K562 (cell line): Measurements from ENCODE around the gene ARHGDIA. TPM values are rescaled to one million over a fixed set of nuclear protein-coding genes. Genes with fewer than 3 reads are reported as not detected.

ENCODE experiments used
- ARHGAP35 ChIP-seq: fragments of 450-650 bp; IDR thresholded peaks from 2 replicates; pipeline ENCODE4 v1.6.1; 2018; ENCODE audit not compliant: partially characterized antibody
- CBX8 ChIP-seq: fragments of 200-600 bp; sonication (generic); IDR thresholded peaks from 2 replicates; pipeline ENCODE4 v1.6.1; 2012; ENCODE audit warnings: borderline replicate concordance, mixed run types, low read depth, mild to moderate bottlenecking, moderate library complexity, mixed read lengths, low read length, control low read depth, inconsistent platforms; ENCODE audit not compliant: poor library complexity, severe bottlenecking; ENCODE audit errors: extremely low read depth
- DDX20 ChIP-seq: fragments of 450-650 bp; IDR thresholded peaks from 2 replicates; pipeline ENCODE4 v1.6.1; 2016; ENCODE audit warnings: missing genetic modification characterization, low read depth, mild to moderate bottlenecking, missing compliant biosample characterization, moderate library complexity
- EGR1 ChIP-seq: fragments of 450-650 bp; conservative IDR thresholded peaks from 2 replicates; pipeline ENCODE4 v1.6.1; 2017; ENCODE audit warnings: mild to moderate bottlenecking
- HDAC1 ChIP-seq, 2 experiments: fragments of 450-650 bp; IDR thresholded peaks; 2 replicates each; pipeline ENCODE4 v1.6.1; 2016 to 2017; ENCODE audit warnings: inconsistent platforms in 1 of 2, mild to moderate bottlenecking in 1 of 2, moderate library complexity in 1 of 2
- HNRNPL ChIP-seq: fragments of 200-400 bp; formaldehyde crosslinking; IDR thresholded peaks from 2 replicates; pipeline ENCODE4 v1.6.1; 2017; ENCODE audit warnings: low read depth, mild to moderate bottlenecking, low read length
- KDM2B ChIP-seq: fragments of 250-450 bp; sonication (Bioruptor Pico); IDR thresholded peaks from 2 replicates; pipeline ENCODE4 v1.8.0; 2021; ENCODE audit warnings: mild to moderate bottlenecking, moderate library complexity
- MYBL2 ChIP-seq, 2 experiments: fragments of 450-650 bp in 1 of 2; sonication (generic) in 1 of 2; formaldehyde crosslinking in 1 of 2; IDR thresholded peaks; 2 replicates each; pipeline versions ENCODE4 v1.6.1 to v1.8.1; 2017 to 2022; ENCODE audit warnings: borderline replicate concordance in 1 of 2, inconsistent platforms in 1 of 2, low read depth in 1 of 2, mild to moderate bottlenecking in 1 of 2, missing genetic modification reagents in 1 of 2, moderate library complexity in 1 of 2
- NEUROD1 ChIP-seq: fragments of 150-350 bp; IDR thresholded peaks from 2 replicates; pipeline ENCODE4 v1.6.1; 2014; ENCODE audit warnings: borderline replicate concordance, low read length, low read depth; ENCODE audit not compliant: partially characterized antibody
- NFYB ChIP-seq: IDR thresholded peaks from 2 replicates; pipeline ENCODE4 v1.6.1; 2011; ENCODE audit warnings: mild to moderate bottlenecking, moderate library complexity; ENCODE audit not compliant: insufficient read length; ENCODE audit errors: extremely low read depth
- NR2C1 ChIP-seq, 2 experiments: fragments of 450-650 bp; IDR thresholded peaks; 2 replicates each; pipeline ENCODE4 v1.6.1; 2017; ENCODE audit warnings: mild to moderate bottlenecking in 2 of 2, antibody characterized with exemption in 1 of 2, inconsistent platforms in 1 of 2, missing compliant biosample characterization in 1 of 2, missing genetic modification characterization in 1 of 2
- PHB2 ChIP-seq: fragments of 450-650 bp; IDR thresholded peaks from 2 replicates; pipeline ENCODE4 v1.6.1; 2017; ENCODE audit warnings: low read depth
- PML ChIP-seq: IDR thresholded peaks from 2 replicates; pipeline ENCODE4 v1.6.1; 2012; ENCODE audit warnings: low read length, inconsistent platforms
- POLR2B ChIP-seq: fragments of 450-650 bp; IDR thresholded peaks from 2 replicates; pipeline ENCODE4 v1.6.1; 2018; ENCODE audit warnings: low read depth; ENCODE audit not compliant: partially characterized antibody
- RBM25 ChIP-seq: fragments of 200-400 bp; formaldehyde crosslinking; IDR thresholded peaks from 2 replicates; pipeline ENCODE4 v1.6.1; 2018; ENCODE audit warnings: low read length, low read depth, moderate library complexity; ENCODE audit not compliant: severe bottlenecking
- TGIF2 ChIP-seq: sonication (generic); formaldehyde crosslinking; IDR thresholded peaks from 2 replicates; pipeline ENCODE4 v1.8.1; 2022; ENCODE audit warnings: mild to moderate bottlenecking, missing genetic modification reagents, moderate library complexity
- ZNF384 ChIP-seq: IDR thresholded peaks from 2 replicates; pipeline ENCODE4 v1.6.1; 2012; ENCODE audit warnings: low read depth, low read length, improper control_type of control experiment
- polyA plus RNA-seq, 8 experiments: library from polyadenylated mRNA; depleted of rRNA in 4 of 8; stranded (reverse) in 5 of 8; unstranded in 3 of 8; fragments of >200 nt; fragmentation: Nextera tagmentation in 2 of 8; fragmentation: Illumina TruSeq in 1 of 8; extraction: Ambion mirVana in 2 of 8; extraction: Trizol in 1 of 8; gene quantifications; 2 replicates each; pipeline versions ENCODE4 v1.2.1 to v1.2.3, GENCODE V29; 2011 to 2014; ENCODE audit warnings: inconsistent platforms in 1 of 8, missing spikeins in 1 of 8
- total RNA-seq, 7 experiments: library from RNA; depleted of rRNA in 6 of 7; stranded (reverse); fragments of >200 nt in 6 of 7; fragmentation: Illumina TruSeq in 2 of 7; extraction: Trizol in 2 of 7; gene quantifications; 2 replicates each; pipeline versions ENCODE4 v1.2.1 to v1.2.3, GENCODE V29; 2011 to 2021; ENCODE audit warnings: low replicate concordance in 1 of 7
- TF ChIP-seq, protein P1 (sequence below), 2 experiments: fragments of 150-350 bp in 1 of 2; IDR thresholded peaks; 2 replicates each; pipeline ENCODE4 v1.6.1; 2012 to 2016; ENCODE audit warnings: low read depth in 2 of 2, low read length in 2 of 2, mild to moderate bottlenecking in 1 of 2, moderate library complexity in 1 of 2
- TF ChIP-seq, protein P2 (sequence below), 2 experiments: fragments of 450-650 bp in 1 of 2; sonication (generic) in 1 of 2; formaldehyde crosslinking; conservative IDR thresholded peaks; 2 replicates each; pipeline versions ENCODE4 v1.4.0 to v1.8.1; 2020 to 2022; ENCODE audit warnings: mild to moderate bottlenecking in 1 of 2, missing genetic modification reagents in 1 of 2
- TF ChIP-seq, protein P3 (sequence below): fragments of 250-450 bp; sonication (Bioruptor Pico); IDR thresholded peaks from 2 replicates; pipeline ENCODE4 v1.8.0; 2021; ENCODE audit warnings: mild to moderate bottlenecking, moderate library complexity

ARHGDIA gene
- total and polyA plus RNA-seq, 9 of the 15 experiments (the other 6 are each of a cell fraction or from before 2014, with no cell fraction given) = 9.6 to 340 (median 97.6) TPM

DNA sequence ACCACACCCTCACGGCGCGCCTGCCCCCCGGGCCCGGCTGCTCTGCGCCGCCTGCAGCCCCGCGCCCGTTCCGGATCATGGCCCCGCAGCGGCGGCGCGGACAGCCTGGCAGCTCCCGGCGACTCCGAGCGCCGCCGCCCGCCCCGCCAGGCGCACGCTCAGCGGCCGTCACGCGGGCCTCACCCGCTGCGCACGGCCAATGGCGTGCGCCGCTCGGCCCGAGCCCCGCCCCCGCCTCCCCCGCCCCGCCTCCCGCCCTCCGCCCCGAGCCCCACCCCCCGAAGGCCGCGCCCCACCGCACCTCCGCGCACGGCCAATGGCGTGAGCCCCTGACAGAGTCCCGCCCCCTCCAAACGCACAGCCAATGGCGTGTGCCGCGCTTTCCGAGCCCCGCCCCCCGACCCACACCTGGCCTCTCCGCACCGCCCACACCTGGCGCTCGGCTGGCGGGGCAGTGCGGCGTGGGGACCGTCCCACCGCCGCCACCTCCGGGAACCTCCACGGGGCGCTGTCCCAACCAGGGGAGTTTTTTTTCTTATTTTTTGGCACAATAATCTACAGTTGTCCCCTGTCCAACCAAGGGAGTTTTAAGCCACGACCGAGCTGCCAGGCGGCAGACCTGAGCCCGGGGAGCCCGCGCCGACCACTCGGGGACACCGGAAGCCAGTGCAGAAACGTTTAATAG, 40.3 kb upstream of the ARHGDIA start, which contains the start of gene PCYT2 (continued):
- no peak for TF ChIP-seq PHB2
- TF ChIP-seq, protein P1, sequence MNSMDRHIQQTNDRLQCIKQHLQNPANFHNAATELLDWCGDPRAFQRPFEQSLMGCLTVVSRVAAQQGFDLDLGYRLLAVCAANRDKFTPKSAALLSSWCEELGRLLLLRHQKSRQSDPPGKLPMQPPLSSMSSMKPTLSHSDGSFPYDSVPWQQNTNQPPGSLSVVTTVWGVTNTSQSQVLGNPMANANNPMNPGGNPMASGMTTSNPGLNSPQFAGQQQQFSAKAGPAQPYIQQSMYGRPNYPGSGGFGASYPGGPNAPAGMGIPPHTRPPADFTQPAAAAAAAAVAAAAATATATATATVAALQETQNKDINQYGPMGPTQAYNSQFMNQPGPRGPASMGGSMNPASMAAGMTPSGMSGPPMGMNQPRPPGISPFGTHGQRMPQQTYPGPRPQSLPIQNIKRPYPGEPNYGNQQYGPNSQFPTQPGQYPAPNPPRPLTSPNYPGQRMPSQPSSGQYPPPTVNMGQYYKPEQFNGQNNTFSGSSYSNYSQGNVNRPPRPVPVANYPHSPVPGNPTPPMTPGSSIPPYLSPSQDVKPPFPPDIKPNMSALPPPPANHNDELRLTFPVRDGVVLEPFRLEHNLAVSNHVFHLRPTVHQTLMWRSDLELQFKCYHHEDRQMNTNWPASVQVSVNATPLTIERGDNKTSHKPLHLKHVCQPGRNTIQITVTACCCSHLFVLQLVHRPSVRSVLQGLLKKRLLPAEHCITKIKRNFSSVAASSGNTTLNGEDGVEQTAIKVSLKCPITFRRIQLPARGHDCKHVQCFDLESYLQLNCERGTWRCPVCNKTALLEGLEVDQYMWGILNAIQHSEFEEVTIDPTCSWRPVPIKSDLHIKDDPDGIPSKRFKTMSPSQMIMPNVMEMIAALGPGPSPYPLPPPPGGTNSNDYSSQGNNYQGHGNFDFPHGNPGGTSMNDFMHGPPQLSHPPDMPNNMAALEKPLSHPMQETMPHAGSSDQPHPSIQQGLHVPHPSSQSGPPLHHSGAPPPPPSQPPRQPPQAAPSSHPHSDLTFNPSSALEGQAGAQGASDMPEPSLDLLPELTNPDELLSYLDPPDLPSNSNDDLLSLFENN (IDR thresholded peaks at IDR 0.05; ENCODE audit: low read depth in 2 of 2, low read length in 2 of 2) = no peak
- no peak for TF ChIP-seq TGIF2 (CRISPR knock-in tag)
- TF ChIP-seq HNRNPL = peak; percentile 11; the same call in 1 of the 2 replicates
- no peak for TF ChIP-seq CBX8
- TF ChIP-seq RBM25 = no peak
- peak; percentile 31 for TF ChIP-seq NFYB
- TF ChIP-seq MYBL2 (IDR thresholded peaks at IDR 0.05; ENCODE audit: low read depth) = no peak
- no peak for TF ChIP-seq MYBL2 (CRISPR knock-in tag; IDR thresholded peaks at IDR 0.05; ENCODE audit: borderline replicate concordance)
- no peak for TF ChIP-seq DDX20 (tag)
- TF ChIP-seq PML = no peak
- no peak for TF ChIP-seq ARHGAP35
- TF ChIP-seq POLR2B = peak; percentile 41
- TF ChIP-seq EGR1 = peak; percentile 60
- TF ChIP-seq HDAC1 (IDR thresholded peaks at IDR 0.05) = no peak
- TF ChIP-seq, protein P2, sequence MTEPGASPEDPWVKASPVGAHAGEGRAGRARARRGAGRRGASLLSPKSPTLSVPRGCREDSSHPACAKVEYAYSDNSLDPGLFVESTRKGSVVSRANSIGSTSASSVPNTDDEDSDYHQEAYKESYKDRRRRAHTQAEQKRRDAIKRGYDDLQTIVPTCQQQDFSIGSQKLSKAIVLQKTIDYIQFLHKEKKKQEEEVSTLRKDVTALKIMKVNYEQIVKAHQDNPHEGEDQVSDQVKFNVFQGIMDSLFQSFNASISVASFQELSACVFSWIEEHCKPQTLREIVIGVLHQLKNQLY (CRISPR knock-in tag; conservative IDR thresholded peaks at IDR 0.05) = no peak
- no peak for TF ChIP-seq NEUROD1
- TF ChIP-seq ZNF384 = 0 out of 2 replicates have a peak, but pooled peaks have one; percentile 25
- no peak for TF ChIP-seq NR2C1 (IDR thresholded peaks at IDR 0.05)
- TF ChIP-seq NR2C1 (tag; IDR thresholded peaks at IDR 0.05) = no peak
- TF ChIP-seq, protein P3, sequence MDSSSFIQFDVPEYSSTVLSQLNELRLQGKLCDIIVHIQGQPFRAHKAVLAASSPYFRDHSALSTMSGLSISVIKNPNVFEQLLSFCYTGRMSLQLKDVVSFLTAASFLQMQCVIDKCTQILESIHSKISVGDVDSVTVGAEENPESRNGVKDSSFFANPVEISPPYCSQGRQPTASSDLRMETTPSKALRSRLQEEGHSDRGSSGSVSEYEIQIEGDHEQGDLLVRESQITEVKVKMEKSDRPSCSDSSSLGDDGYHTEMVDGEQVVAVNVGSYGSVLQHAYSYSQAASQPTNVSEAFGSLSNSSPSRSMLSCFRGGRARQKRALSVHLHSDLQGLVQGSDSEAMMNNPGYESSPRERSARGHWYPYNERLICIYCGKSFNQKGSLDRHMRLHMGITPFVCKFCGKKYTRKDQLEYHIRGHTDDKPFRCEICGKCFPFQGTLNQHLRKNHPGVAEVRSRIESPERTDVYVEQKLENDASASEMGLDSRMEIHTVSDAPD (CRISPR knock-in tag) = no peak
- TF ChIP-seq KDM2B (CRISPR knock-in tag) = no peak
